ENCODE results near the gene AUNIP.

DNA sequence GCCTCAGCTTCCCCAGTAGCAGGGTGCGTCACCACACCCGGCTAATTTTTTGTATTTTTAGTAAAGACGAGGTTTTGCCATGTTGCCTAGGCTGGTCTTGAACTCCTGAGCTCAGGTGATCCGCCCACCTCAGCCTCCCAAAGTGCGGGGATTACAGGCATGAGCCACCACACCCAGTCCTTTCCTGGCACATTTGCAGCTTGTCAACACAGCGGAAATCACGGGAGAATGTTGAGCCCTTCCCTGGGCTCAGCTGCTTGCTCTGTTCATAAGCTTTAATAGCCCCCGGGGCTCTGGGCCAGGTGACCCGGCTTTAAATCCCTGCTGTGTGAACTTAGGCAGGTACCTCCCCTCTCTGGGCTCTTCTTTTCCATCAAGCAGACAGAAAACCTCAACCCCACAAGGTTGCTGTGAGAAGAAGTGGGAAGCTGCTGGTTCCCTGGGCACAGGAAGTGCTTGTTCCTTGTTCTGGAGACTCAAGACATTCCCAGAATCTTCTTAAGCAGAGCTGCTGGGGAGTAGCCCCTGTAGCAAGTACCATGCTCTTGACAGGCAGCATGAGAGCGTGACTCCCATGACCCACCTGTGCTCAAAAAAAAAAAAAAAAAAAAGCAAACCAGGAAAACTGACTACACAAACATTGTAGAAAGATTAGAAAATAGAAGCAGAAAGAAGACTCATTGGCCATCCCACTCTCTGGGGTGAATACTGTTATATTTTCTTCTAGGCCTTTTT lies 73.8 kb downstream of the AUNIP start:
- TF ChIP-seq, protein P1, sequence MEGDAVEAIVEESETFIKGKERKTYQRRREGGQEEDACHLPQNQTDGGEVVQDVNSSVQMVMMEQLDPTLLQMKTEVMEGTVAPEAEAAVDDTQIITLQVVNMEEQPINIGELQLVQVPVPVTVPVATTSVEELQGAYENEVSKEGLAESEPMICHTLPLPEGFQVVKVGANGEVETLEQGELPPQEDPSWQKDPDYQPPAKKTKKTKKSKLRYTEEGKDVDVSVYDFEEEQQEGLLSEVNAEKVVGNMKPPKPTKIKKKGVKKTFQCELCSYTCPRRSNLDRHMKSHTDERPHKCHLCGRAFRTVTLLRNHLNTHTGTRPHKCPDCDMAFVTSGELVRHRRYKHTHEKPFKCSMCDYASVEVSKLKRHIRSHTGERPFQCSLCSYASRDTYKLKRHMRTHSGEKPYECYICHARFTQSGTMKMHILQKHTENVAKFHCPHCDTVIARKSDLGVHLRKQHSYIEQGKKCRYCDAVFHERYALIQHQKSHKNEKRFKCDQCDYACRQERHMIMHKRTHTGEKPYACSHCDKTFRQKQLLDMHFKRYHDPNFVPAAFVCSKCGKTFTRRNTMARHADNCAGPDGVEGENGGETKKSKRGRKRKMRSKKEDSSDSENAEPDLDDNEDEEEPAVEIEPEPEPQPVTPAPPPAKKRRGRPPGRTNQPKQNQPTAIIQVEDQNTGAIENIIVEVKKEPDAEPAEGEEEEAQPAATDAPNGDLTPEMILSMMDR (IDR thresholded peaks at IDR 0.05): no peak
- no peak for TF ChIP-seq ZFX (IDR thresholded peaks at IDR 0.05; ENCODE audit: borderline replicate concordance)
